SU-DHL-6 (cell line): Measurements from ENCODE around the gene PMEPA1.

Experiments used
- CTCF ChIP-seq: fragments of 200-600 bp; sonication (generic); IDR thresholded peaks from one replicate; pipeline ENCODE4 v1.5.1; 2017; ENCODE audit warnings: antibody characterized with exemption, mild to moderate bottlenecking, low read length, moderate library complexity; ENCODE audit not compliant: insufficient read depth, poor library complexity, severe bottlenecking
- EZH2phosphoT487 ChIP-seq: fragments of 200-600 bp; sonication (generic), shearing (Covaris generic); conservative IDR thresholded peaks from 2 replicates; pipeline ENCODE4 v1.6.1; 2018; ENCODE audit warnings: mild to moderate bottlenecking, antibody characterized with exemption, low read length, moderate library complexity, mixed read lengths

- TF ChIP-seq CTCF (no peak), EZH2phosphoT487 (no peak)
These were observed 22.7 kb downstream of the PMEPA1 start for GRCh38 chr20:57686931-57687652.
